Measurements from ENCODE around the gene SLC22A12.
"Not testable (repeated sequence)": the region's sequence is repeated elsewhere in the genome, so short reads cannot be mapped to it uniquely, and the experiment has no call there.

Gene SLC22A12

GRCh38 chr11:64590763-64591221 lies at the start of gene SLC22A12:
Gene SLC22A12, plus strand, starts transcription at chr11:64591220. Its CDS starts 337 bp downstream, at chr11:64591557.
- no peak for DNase-seq (ENCODE audit: low read depth)

- no peak for DNase-seq (ENCODE audit: low read depth)
Measured at GRCh38 chr11:64542172-64543125, 48.6 kb upstream of the SLC22A12 start.

GRCh38 chr11:64543818-64544217 lies 47.2 kb upstream of the SLC22A12 start:
- DNase-seq (ENCODE audit: low read depth), result no peak

GRCh38 chr11:64544616-64545296 lies 46.3 kb upstream of the SLC22A12 start:
- DNase-seq (ENCODE audit: low read depth), result no peak

- peak; percentile 28 for DNase-seq (ENCODE audit: low read depth)
Measured at GRCh38 chr11:64545619-64546018, 45.4 kb upstream of the SLC22A12 start.

GRCh38 chr11:64546176-64546575 lies 44.8 kb upstream of the SLC22A12 start:
- DNase-seq (ENCODE audit: low read depth), result no peak

GRCh38 chr11:64546600-64546999 lies 44.4 kb upstream of the SLC22A12 start:
- DNase-seq (ENCODE audit: low read depth), result no peak

- DNase-seq (ENCODE audit: low read depth), result no peak
Measured at GRCh38 chr11:64549969-64550368, 41.1 kb upstream of the SLC22A12 start.

GRCh38 chr11:64553554-64554201 lies 37.3 kb upstream of the SLC22A12 start:
- DNase-seq (ENCODE audit: low read depth), result no peak

- no peak for DNase-seq (ENCODE audit: low read depth)
Measured at GRCh38 chr11:64556044-64556720, 34.8 kb upstream of the SLC22A12 start.

GRCh38 chr11:64556721-64557250 lies 34.2 kb upstream of the SLC22A12 start:
- DNase-seq (ENCODE audit: low read depth), result no peak

GRCh38 chr11:64558065-64558745 lies 32.8 kb upstream of the SLC22A12 start:
- DNase-seq (ENCODE audit: low read depth), result no peak

GRCh38 chr11:64558869-64559268 lies 32.2 kb upstream of the SLC22A12 start:
- DNase-seq (ENCODE audit: low read depth), result no peak

GRCh38 chr11:64559351-64560138 lies 31.5 kb upstream of the SLC22A12 start:
- DNase-seq (ENCODE audit: low read depth), result no peak

- DNase-seq (ENCODE audit: low read depth), result no peak
Measured at GRCh38 chr11:64560139-64560771, 30.8 kb upstream of the SLC22A12 start.

- DNase-seq (ENCODE audit: low read depth), result no peak
Measured at GRCh38 chr11:64560941-64561340, 30.1 kb upstream of the SLC22A12 start.

GRCh38 chr11:64561429-64561828 lies 29.6 kb upstream of the SLC22A12 start:
- not testable (repeated sequence) for DNase-seq (ENCODE audit: low read depth)

GRCh38 chr11:64561984-64562722 lies 28.9 kb upstream of the SLC22A12 start:
- DNase-seq (ENCODE audit: low read depth), result no peak
